ENCODE results near the gene TBCE. TPM values are rescaled to one million over a fixed set of nuclear protein-coding genes. Genes with fewer than 3 reads are reported as not detected.

The TBCE gene

GRCh38 chr1:235494531-235494930 is 127.3 kb downstream of the TBCE start:
- Histone ChIP-seq H3K4me1 (ENCODE audit: control insufficient read depth, insufficient read depth, low read length) (no peaks in the 10 kb centered on the region), H3K36me3 (ENCODE audit: insufficient read depth, low read length) (peaks cover 32% of the 10 kb centered on the region), H3K9ac (ENCODE audit: low read depth, low read length) (no peak overlapping the region), H3K4me2 (ENCODE audit: low read length) (no peak overlapping the region), H3K27me3 (ENCODE audit: control insufficient read depth, insufficient read depth, low read length) (no peaks in the 10 kb centered on the region), H3K4me3 (ENCODE audit: low read length) (no peak overlapping the region), H3K9me3 (replicated peaks; ENCODE audit: low read length) (no peaks in the 10 kb centered on the region)

- H3K36me3 ChIP-seq (ENCODE audit: insufficient read depth, low read length): peaks cover 32% of the 10 kb centered on the region
- no peaks in the 10 kb centered on the region for H3K27me3 ChIP-seq (ENCODE audit: control insufficient read depth, insufficient read depth, low read length)
- no peak overlapping the region for H3K4me3 ChIP-seq (ENCODE audit: low read length)
- H3K9me3 ChIP-seq (replicated peaks; ENCODE audit: low read length): no peaks in the 10 kb centered on the region
- H3K4me2 ChIP-seq (ENCODE audit: low read length): no peak overlapping the region
- no peaks in the 10 kb centered on the region for H3K4me1 ChIP-seq (ENCODE audit: control insufficient read depth, insufficient read depth, low read length)
- no peak overlapping the region for H3K9ac ChIP-seq (ENCODE audit: low read depth, low read length)
Measured at GRCh38 chr1:235495030-235495429, 127.8 kb downstream of the TBCE start.

DNA sequence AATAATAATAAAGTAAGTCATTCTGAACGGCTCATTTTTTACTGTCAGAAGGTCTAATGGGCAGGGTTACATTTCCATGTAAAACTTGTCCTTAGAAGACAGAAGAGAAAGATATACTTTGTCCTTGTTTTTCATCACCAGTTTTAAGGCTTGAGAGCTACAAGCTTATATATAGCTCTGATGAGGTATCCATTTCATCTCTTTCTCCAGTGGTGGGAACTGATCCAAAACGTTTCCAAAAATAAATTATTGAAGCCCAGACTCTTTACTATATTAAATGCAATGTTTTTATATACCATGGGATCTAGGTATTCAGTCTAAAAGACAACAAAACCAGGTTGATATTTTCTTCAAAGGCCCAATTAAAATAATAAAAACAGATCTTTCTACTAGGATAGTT is 128.3 kb downstream of the TBCE start:
- Histone ChIP-seq H3K9ac (ENCODE audit: low read depth, low read length) (no peak overlapping the region), H3K27me3 (ENCODE audit: control insufficient read depth, insufficient read depth, low read length) (no peaks in the 10 kb centered on the region), H3K4me3 (ENCODE audit: low read length) (no peak overlapping the region), H3K9me3 (replicated peaks; ENCODE audit: low read length) (no peaks in the 10 kb centered on the region), H3K36me3 (ENCODE audit: insufficient read depth, low read length) (peaks cover 32% of the 10 kb centered on the region), H3K4me1 (ENCODE audit: control insufficient read depth, insufficient read depth, low read length) (no peaks in the 10 kb centered on the region), H3K4me2 (ENCODE audit: low read length) (no peak overlapping the region)

DNA sequence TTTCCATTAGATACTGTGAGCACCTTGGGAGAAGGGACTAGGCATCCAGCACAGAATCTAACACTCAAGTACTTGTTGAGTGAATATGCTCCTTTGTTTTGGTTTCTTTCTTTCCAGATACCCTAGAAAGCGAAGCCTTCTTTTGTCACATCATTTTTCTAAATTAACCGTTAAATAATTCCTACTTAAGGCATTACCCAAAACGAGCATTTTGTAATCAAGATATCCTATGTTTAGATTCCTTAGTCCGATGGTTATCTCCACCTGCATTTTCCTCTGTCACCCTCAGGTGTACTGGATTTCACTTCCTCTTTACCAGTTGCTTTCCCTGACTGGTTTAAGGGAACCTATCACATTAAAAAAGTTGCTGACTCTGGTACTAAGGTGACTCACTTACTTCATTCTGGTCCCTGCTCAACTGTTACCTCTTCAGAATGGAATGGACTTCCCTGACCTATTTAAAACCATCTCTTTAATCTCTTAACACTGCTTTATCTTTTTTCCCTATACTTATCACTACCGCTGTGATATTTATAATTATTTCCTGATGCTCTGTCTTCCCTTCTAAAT is 133.8 kb downstream of the TBCE start:
- Histone ChIP-seq H3K4me2 (ENCODE audit: low read length) (no peak overlapping the region), H3K4me1 (ENCODE audit: control insufficient read depth, insufficient read depth, low read length) (peaks cover 3% of the 10 kb centered on the region), H3K4me3 (ENCODE audit: low read length) (no peak overlapping the region)

More for the DNA sequence above, 133.8 kb downstream of the TBCE start:
- no peak overlapping the region for H3K9ac ChIP-seq (ENCODE audit: low read depth, low read length)
- no peaks in the 10 kb centered on the region for H3K9me3 ChIP-seq (replicated peaks; ENCODE audit: low read length)
- H3K36me3 ChIP-seq (ENCODE audit: insufficient read depth, low read length): no peaks in the 10 kb centered on the region
- no peaks in the 10 kb centered on the region for H3K27me3 ChIP-seq (ENCODE audit: control insufficient read depth, insufficient read depth, low read length)

Small RNA genes lying within 50 kb of the gene (small RNA-seq; reads per million reads assigned to genes)
- gene AL391994.1 (not detected), gene RPS21P1 (not detected)

All from skeletal muscle satellite cell (primary cell).